ENCODE results near the gene SLC6A11.

GRCh38 chr3:10780922-10781321 is 35.1 kb upstream of the SLC6A11 start:
- TF ChIP-seq CTCF (IDR thresholded peaks at IDR 0.05) = no peak
- TF ChIP-seq POLR2A (IDR thresholded peaks at IDR 0.05) = no peak
